DOHH2 (cell line): Measurements from ENCODE around the gene CLMN.

Experiments used
- CTCF ChIP-seq: fragments of 200-600 bp; sonication (generic); IDR thresholded peaks from one replicate; pipeline ENCODE4 v1.5.1; 2014; ENCODE audit warnings: antibody characterized with exemption, mild to moderate bottlenecking, low read depth, low read length; ENCODE audit not compliant: poor library complexity, severe bottlenecking
- EZH2phosphoT487 ChIP-seq: fragments of 200-600 bp; sonication (generic); IDR thresholded peaks from 2 replicates; pipeline ENCODE4 v1.6.1; 2017; ENCODE audit warnings: borderline replicate concordance, mild to moderate bottlenecking, antibody characterized with exemption, low read length, moderate library complexity, mixed read lengths

GRCh38 chr14:95208598-95208997, 111.1 kb downstream of the CLMN start:
- TF ChIP-seq CTCF: no peak
- no peak for TF ChIP-seq EZH2phosphoT487
